ENCODE measurements around the gene PLPPR1.

GRCh38 chr9:101032426-101032825, 3.9 kb downstream of the PLPPR1 start:
- no peak for TF ChIP-seq POLR2AphosphoS5 (IDR thresholded peaks at IDR 0.05; ENCODE audit: low read depth)
- no peak for TF ChIP-seq CTCF (conservative IDR thresholded peaks at IDR 0.05; ENCODE audit: low read depth in 2 of 2)
- TF ChIP-seq REST (IDR thresholded peaks at IDR 0.05; ENCODE audit: unreplicated experiment): no peak
- TF ChIP-seq EZH2 (IDR thresholded peaks at IDR 0.05; ENCODE audit: low read depth, unreplicated experiment): no peak
- TF ChIP-seq ZNF331 (CRISPR knock-in tag; IDR thresholded peaks at IDR 0.05; ENCODE audit: low read depth): no peak
- TF ChIP-seq EZH2phosphoT487 (IDR thresholded peaks at IDR 0.05; ENCODE audit: unreplicated experiment): no peak

All from GM23338 (cell line).